GM19035 (cell line): ENCODE measurements around the gene FXYD1.

Source experiments
- ATAC-seq: cut with Tn5 transposase; IDR thresholded peaks from one replicate; pipeline ENCODE4 v1.9.1; 2021; ENCODE audit not compliant: unreplicated experiment

Gene FXYD1

GRCh38 chr19:35160629-35161433 lies 22.2 kb downstream of the FXYD1 start:
- ATAC-seq: no peak

- no peak for ATAC-seq
These were observed 22.8 kb downstream of the FXYD1 start for GRCh38 chr19:35161434-35161743.

- ATAC-seq: no peak
These were observed 24.1 kb downstream of the FXYD1 start for GRCh38 chr19:35162471-35163326.

- ATAC-seq: no peak
These were observed 25.8 kb downstream of the FXYD1 start for GRCh38 chr19:35164418-35164817.

- no peak for ATAC-seq
These were observed 26.8 kb downstream of the FXYD1 start for GRCh38 chr19:35165200-35166058.

GRCh38 chr19:35166100-35167063 lies 27.8 kb downstream of the FXYD1 start:
- ATAC-seq: no peak

GRCh38 chr19:35167251-35168119 lies 28.9 kb downstream of the FXYD1 start:
- ATAC-seq: no peak

- no peak for ATAC-seq
These were observed 29.6 kb downstream of the FXYD1 start for GRCh38 chr19:35168196-35168595.

- ATAC-seq: no peak
These were observed 30.8 kb downstream of the FXYD1 start for GRCh38 chr19:35169221-35169995.

GRCh38 chr19:35170359-35171061 lies 31.9 kb downstream of the FXYD1 start:
- ATAC-seq: no peak

GRCh38 chr19:35171730-35172129 lies 33.1 kb downstream of the FXYD1 start:
- ATAC-seq: no peak

- ATAC-seq: no peak
These were observed 35.6 kb downstream of the FXYD1 start for GRCh38 chr19:35174226-35174625.

GRCh38 chr19:35176181-35176570 lies 37.6 kb downstream of the FXYD1 start:
- ATAC-seq: no peak

GRCh38 chr19:35177377-35178274 lies 39.0 kb downstream of the FXYD1 start:
- ATAC-seq: no peak

- no peak for ATAC-seq
These were observed 40.1 kb downstream of the FXYD1 start for GRCh38 chr19:35178701-35179100.

GRCh38 chr19:35179830-35180229 lies 41.2 kb downstream of the FXYD1 start:
- ATAC-seq: no peak

- no peak for ATAC-seq
These were observed 42.8 kb downstream of the FXYD1 start for GRCh38 chr19:35181387-35181786.
